Thyroid gland (tissue), 4 donors: Measurements from ENCODE around the gene SON. TPM values are rescaled to one million over a fixed set of nuclear protein-coding genes. Genes with fewer than 3 reads are reported as not detected.

Experiments used
- DNase-seq, 2 donors: peaks; one replicate each; pipeline ENCODE4 v3.0.0-alpha.2; 2019
- H3K27ac ChIP-seq, 3 donors: fragments of 200-600 bp; sonication (generic); 1 replicate in 2 of 3; 2 replicates in 1 of 3; pipeline ENCODE4 v1.5.1; 2016 to 2019; ENCODE audit warnings: mild to moderate bottlenecking in 1 of 3, moderate library complexity in 1 of 3
- H3K27me3 ChIP-seq: fragments of 200-600 bp; sonication (generic); one replicate; pipeline ENCODE4 v1.5.1; 2019
- H3K36me3 ChIP-seq, 2 donors: fragments of 200-600 bp; sonication (generic); one replicate each; pipeline ENCODE4 v1.5.1; 2016 to 2019
- H3K4me1 ChIP-seq, 2 donors: fragments of 200-600 bp; sonication (generic); one replicate each; pipeline ENCODE4 v1.5.1; 2017 to 2019
- H3K4me3 ChIP-seq, 3 donors: fragments of 200-600 bp; sonication (generic); replicated peaks in 1 of 3; 1 replicate in 2 of 3; 2 replicates in 1 of 3; pipeline ENCODE4 v1.5.1; 2016; ENCODE audit warnings: mild to moderate bottlenecking in 1 of 3
- H3K9me3 ChIP-seq: fragments of 200-600 bp; sonication (generic); one replicate; pipeline ENCODE4 v1.5.1; 2017
- CTCF ChIP-seq, 6 experiments: fragments of 200-600 bp in 3 of 6; fragments of 450-650 bp in 3 of 6; sonication (generic) in 3 of 6; IDR thresholded peaks; one replicate each; pipeline ENCODE4 v1.5.1; 2016 to 2019; ENCODE audit warnings: antibody characterized with exemption in 6 of 6, mild to moderate bottlenecking in 2 of 6, inconsistent platforms in 1 of 6, moderate library complexity in 1 of 6
- POLR2A ChIP-seq, 2 donors: fragments of 450-650 bp; IDR thresholded peaks; one replicate each; pipeline ENCODE4 v1.6.1; 2017; ENCODE audit warnings: antibody characterized with exemption in 2 of 2, mild to moderate bottlenecking in 2 of 2, moderate library complexity in 1 of 2
- WGBS, 2 donors: methylation state at CpG; one replicate each; pipeline ENCODE4 v1.1.5; 2017; 5-methylcytosine and 5-hydroxymethylcytosine counted together
- intact Hi-C: fragments of 100-400 bp; cut with DNase I; formaldehyde crosslinking; loops from one replicate; pipeline ENCODE4 v1.15.1; 2023
- total RNA-seq, 4 donors: library from RNA; depleted of rRNA; stranded (reverse); fragments of >200 nt; gene quantifications; one replicate each; pipeline ENCODE4 v1.2.3, GENCODE V29; 2016

SON gene
- total RNA-seq, 4 donors from 2014 or later, result 283 to 425 (median 334) TPM

DNA sequence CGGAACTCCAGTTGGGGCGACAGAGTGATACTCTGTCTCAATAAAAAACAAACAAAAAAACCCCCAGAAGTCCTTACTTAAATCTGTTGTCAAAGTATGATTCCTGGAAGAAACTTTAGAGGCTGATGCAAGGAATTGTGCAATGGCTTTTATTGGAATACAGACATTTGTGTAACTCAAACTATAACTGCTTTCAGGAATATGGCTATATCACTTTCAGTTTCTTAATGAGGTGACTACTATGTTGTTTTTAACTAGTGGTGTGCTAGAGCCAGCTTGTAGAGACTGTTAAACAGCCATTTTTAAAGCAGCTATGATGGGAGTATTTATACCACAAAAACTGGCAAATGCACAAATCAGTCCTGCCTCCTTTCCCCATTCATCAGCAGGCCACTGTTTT is 28.6 kb upstream of the SON start:
- no peak for DNase-seq
- TF ChIP-seq POLR2A (IDR thresholded peaks at IDR 0.05) (no peak), CTCF (IDR thresholded peaks at IDR 0.05) (no peak)
- WGBS, 2 donors, result 94 to 97% methylated on average over 2 of the region's 2 CpGs
- H3K36me3 ChIP-seq, result peaks cover 41 to 61% of the 10 kb centered on the region in 2 donors
- intact Hi-C loops, result no loop called here
- no peak overlapping the region for H3K4me3 ChIP-seq
- no peaks in the 10 kb centered on the region for H3K9me3 ChIP-seq
- no peaks in the 10 kb centered on the region for H3K27me3 ChIP-seq
- H3K4me1 ChIP-seq, result no peaks in the 10 kb centered on the region
- no peak overlapping the region for H3K27ac ChIP-seq

- H3K4me1 ChIP-seq, result no peaks in the 10 kb centered on the region
- H3K27me3 ChIP-seq, result no peaks in the 10 kb centered on the region
- peaks cover 34 to 42% of the 10 kb centered on the region in 2 donors for H3K36me3 ChIP-seq
- WGBS, 2 donors, result 96 to 98% methylated on average over 4 of the region's 4 CpGs
- no peak for DNase-seq
- no peak overlapping the region for H3K27ac ChIP-seq
- H3K9me3 ChIP-seq, result no peaks in the 10 kb centered on the region
- TF ChIP-seq CTCF (IDR thresholded peaks at IDR 0.05), result no peak
- no peak for TF ChIP-seq POLR2A (IDR thresholded peaks at IDR 0.05)
- intact Hi-C loops, result no loop called here
- no peak overlapping the region for H3K4me3 ChIP-seq
These were observed 23.9 kb upstream of the SON start for GRCh38 chr21:33518899-33519298.

- DNase-seq, result no peak
- no peaks in the 10 kb centered on the region for H3K4me1 ChIP-seq
- no peak overlapping the region for H3K4me3 ChIP-seq
- no peaks in the 10 kb centered on the region for H3K27me3 ChIP-seq
- TF ChIP-seq CTCF (IDR thresholded peaks at IDR 0.05) (no peak), POLR2A (IDR thresholded peaks at IDR 0.05) (no peak)
- no peaks in the 10 kb centered on the region for H3K9me3 ChIP-seq
- H3K27ac ChIP-seq, result no peak overlapping the region
- peaks cover 19 to 23% of the 10 kb centered on the region in 2 donors for H3K36me3 ChIP-seq
- WGBS, 2 donors, result 92% methylated on average over 5 of the region's 5 CpGs
- intact Hi-C loops, result no loop called here
These were observed 20.4 kb upstream of the SON start for GRCh38 chr21:33522297-33522952.

DNA sequence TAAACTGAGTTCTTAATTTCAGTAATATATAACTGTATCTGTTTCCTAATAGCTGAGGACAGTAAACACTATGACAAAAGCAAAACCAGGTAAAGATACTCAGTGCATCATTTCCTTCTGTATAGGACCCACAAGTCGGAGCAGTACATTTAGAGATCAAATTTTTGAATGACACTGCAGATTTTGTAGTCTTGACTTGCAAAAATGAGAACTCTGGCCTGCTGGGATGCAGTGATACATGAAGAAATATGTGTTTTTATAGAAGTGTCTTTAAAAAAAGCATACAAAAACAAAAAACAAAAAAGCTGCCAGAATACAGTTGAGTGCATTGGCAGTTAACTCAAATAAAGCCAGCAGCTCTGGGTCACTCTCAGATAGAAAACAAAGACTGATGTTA is 19.9 kb upstream of the SON start:
- intact Hi-C loops, result no loop called here
- peaks cover 22 to 23% of the 10 kb centered on the region in 2 donors for H3K36me3 ChIP-seq
- no peaks in the 10 kb centered on the region for H3K27me3 ChIP-seq

More for the DNA sequence above, 19.9 kb upstream of the SON start:
- H3K4me1 ChIP-seq, result no peaks in the 10 kb centered on the region
- 84 to 88% methylated on average over 1 of the region's 1 CpG for WGBS, 2 donors
- no peak for DNase-seq
- TF ChIP-seq CTCF (IDR thresholded peaks at IDR 0.05) (no peak), POLR2A (IDR thresholded peaks at IDR 0.05) (no peak)
- no peaks in the 10 kb centered on the region for H3K9me3 ChIP-seq
- H3K4me3 ChIP-seq, result no peak overlapping the region
- no peak overlapping the region for H3K27ac ChIP-seq
